Activated gamma-delta T cell treated with Interleukin-2 at 50 U/mL for 16 hours (primary cell): Measurements from ENCODE around the gene MICAL3.
"Not testable (repeated sequence)": the region's sequence is repeated elsewhere in the genome, so short reads cannot be mapped to it uniquely, and the experiment has no call there.

ENCODE experiments used
- DNase-seq: peaks from one replicate; pipeline ENCODE4 v3.0.0-alpha.2; 2020

MICAL3 gene

GRCh38 chr22:17948101-17948500, 76.3 kb downstream of the MICAL3 start:
- no peak for DNase-seq

- no peak for DNase-seq
These were observed 77.5 kb downstream of the MICAL3 start for GRCh38 chr22:17946662-17947367.

- DNase-seq: no peak
These were observed 78.3 kb downstream of the MICAL3 start for GRCh38 chr22:17945888-17946648.

DNA sequence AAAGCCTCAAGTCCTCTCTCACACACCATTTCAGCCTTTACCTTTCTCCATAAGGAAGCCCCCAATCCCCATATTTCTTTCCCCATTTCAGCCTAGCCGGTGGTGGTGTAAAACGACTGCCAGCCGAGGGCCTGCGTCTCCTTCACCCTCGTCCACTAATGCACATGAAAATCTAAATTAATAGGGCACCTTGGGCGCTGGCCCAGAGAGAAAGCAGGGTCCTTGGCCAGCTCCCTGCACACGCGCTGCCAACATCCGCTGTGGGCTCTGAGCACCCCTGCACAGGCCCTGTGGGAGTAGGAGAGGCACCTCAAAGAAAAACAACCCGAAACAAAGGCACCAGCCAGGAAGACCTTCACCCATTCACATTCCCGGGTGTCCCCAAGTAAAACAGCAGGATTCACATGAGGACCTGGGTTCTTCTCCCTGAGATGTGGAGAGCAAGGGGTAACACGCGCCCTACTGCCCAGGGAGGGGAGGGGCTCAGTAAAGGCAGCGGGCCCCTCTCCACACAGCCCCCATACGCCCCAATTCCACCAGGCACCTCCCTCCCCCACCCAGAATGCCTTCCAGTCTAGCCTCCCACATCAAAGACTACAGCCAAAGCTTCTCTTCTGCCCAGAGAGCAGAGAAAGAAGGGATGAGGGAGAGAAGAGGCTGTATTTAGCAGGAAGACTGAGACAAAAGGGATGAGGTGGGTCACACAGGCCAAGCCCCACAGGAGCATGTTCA, 79.0 kb downstream of the MICAL3 start:
- no peak for DNase-seq

GRCh38 chr22:17944256-17944655, 80.1 kb downstream of the MICAL3 start:
- DNase-seq: no peak

DNA sequence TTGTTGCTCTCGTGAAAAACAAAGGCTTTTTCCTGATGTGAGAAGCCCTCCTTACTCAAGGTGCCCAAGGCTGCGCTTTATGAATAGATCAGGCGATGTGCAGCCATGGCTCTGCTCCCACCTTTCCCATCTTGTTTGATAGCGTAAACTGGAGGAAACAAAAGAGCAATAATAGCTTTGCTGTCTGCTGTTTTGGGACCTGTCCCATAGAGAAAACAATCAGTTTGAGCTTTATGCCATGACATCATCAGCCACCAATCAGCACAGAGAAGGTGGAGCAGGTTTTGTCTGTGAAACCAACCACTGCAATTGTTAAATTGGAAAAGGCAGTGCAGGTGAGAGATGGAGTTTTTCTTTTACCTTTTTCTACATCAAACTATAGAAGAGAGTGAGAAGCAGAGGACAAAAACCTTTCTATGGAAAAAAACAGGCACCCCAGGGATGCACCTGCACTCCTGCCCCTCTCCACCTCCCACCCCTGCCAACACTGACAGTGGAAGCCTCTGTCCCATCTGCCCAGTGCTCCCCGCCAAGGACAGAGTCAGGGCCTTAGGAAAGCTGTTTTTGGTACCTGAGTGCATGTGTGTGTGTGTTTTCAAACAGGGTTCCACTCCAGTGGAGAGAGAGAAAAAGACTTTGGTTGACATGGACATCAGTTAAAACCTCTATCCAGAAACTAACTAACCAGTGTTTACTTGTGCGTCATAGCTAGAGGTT, 80.7 kb downstream of the MICAL3 start:
- no peak for DNase-seq

GRCh38 chr22:17942721-17943120, 81.6 kb downstream of the MICAL3 start:
- no peak for DNase-seq

GRCh38 chr22:17941471-17942406, 82.6 kb downstream of the MICAL3 start:
- DNase-seq: no peak

DNA sequence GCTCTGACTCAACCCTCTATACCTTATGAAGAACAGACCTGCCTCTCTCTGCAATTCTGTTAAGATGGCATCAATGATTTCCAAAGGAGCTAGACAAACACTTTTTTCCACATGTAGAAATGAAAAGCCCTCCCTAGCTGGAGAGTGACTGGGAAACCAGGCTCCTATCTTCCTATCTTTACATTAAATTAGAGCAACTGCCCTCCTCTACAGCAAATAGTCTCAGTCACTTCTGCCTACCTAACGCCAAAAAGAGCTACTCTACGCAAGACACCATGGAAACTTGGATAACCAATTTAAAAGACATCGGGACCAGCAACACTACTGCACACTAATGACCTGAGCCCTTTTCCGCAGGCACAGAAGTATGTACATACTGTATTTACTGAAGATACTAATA, 84.8 kb downstream of the MICAL3 start:
- no peak for DNase-seq

- DNase-seq: no peak
These were observed 85.3 kb downstream of the MICAL3 start for GRCh38 chr22:17939011-17939410.

- DNase-seq: no peak
These were observed 85.9 kb downstream of the MICAL3 start for GRCh38 chr22:17938484-17938924.

DNA sequence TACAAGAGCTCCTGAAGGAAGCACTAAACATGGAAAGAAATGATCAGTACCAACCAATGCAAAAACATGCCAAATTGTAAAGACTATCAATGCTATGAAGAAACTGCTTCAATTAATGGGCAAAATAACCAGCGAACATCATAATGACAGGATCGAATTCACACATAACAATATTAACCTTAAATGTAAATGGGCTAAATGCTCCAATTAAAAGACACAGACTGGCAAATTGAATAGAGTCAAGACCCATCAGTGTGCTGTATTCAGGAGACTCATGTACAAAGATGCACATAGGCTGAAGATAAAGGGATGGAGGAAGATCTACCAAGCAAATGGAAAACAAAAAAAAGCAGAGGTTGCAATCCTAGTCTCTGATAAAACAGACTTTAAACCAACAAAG, 91.9 kb downstream of the MICAL3 start:
- not testable (repeated sequence) for DNase-seq

DNA sequence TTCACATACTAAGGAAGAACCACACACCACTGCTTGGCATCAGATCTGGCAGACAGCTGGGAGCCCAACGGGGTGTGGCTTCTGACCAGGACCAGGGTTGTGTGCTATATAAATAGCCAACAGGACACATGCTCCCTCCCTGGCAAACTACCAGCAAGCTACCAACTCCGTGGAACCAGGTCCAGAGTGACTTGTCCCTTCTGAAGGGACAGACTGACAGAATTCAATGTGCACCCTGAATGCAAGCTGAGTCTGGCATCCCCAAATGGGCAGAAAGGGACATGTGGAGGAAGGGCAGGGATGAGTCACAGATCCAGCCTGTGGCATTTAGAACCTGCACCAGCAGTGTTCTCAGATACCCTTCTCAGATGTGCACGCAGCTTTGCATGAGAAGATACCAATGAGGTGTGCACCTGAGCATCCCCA, 92.9 kb downstream of the MICAL3 start:
- DNase-seq: no peak

DNA sequence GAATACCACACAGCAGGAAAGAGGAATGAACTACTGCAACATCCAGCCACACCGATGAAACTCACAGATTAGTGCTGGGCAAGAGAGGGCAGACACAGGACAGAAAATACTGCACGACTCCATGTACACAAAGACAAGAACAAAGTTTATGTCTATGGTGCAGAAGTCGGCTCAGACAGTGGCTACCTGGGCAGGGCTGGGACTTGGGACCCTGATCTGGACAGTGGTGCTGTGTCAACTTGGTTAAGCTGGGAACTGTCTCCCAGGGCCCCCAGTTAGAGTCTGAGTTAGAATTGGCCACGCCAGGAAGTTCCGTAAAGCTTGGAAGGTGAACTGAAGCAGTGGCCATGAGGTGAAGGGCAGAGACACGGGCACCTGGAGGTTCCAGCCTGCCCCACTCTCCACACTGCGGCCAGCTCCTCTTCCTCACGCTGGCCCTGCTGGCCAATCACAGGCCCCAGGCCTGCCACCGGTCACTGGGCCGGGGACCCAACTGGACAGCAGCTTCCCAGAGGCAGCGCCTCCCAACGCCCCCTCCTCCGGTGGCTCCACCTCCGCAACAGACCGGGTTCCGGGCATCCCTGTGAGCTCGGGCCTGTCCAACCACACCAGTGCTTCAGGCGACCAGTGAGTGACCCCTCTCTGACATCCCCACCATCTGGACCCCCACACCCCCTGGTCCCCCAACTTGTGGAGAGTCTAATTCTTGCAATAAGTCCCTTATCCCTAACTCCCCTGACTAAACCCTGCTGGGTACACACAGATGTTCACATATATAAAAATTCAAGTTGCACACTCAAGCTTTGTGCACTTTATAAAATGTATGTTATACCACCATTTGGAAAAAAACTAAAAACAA, 93.7 kb downstream of the MICAL3 start:
- DNase-seq: no peak

DNA sequence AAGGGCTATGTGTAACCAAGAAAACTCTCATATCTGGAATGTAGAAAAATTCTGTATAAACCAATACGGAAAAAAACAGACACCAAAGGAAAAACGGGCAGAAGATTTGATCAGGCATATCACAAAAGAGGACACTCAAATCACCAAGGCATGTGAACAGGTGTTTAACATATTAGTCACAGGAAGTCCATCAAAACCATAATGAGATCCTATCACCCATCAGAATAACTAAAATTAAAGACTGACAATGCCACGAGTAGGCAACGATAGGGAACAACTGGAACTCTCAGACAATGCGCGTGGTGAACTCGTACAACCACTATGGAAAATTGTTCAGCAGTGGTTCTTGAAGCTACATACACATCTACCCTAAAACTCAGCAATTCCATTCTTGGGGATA, 94.5 kb downstream of the MICAL3 start:
- no peak for DNase-seq

- DNase-seq: no peak
These were observed 96.0 kb downstream of the MICAL3 start for GRCh38 chr22:17928391-17928790.

- no peak for DNase-seq
These were observed 97.3 kb downstream of the MICAL3 start for GRCh38 chr22:17927062-17927461.

- DNase-seq: no peak
These were observed 97.8 kb downstream of the MICAL3 start for GRCh38 chr22:17926516-17926915.

DNA sequence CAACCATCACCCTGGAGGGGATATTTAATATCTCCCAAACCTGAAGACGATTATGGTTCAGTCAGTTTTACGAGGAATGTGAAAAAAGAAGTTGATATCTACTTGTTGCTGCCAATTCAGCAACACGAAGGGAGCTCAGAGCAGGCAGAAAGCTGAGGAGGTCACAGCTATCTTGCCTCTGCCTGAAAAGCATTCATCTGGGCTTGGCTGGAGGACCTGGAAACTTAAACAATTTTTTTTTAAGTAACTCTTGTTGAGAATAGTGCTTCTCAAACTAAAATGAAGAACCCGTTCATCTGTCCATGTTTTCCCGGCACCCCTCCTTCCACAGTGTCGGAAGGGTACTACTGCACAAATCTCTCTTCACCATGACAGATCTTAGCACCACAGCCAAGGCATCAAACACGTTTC, 98.9 kb downstream of the MICAL3 start:
- no peak for DNase-seq

GRCh38 chr22:17924735-17925364, 99.5 kb downstream of the MICAL3 start:
- no peak for DNase-seq
